HepG2 (cell line): ENCODE data around the gene SPATA21.

Experiments
- ETV6 ChIP-seq: sonication (generic); formaldehyde crosslinking; conservative IDR thresholded peaks from 2 replicates; pipeline ENCODE4 v1.4.0; 2020; ENCODE audit warnings: missing genetic modification reagents
- ZNF460 ChIP-seq: sonication (generic); formaldehyde crosslinking; IDR thresholded peaks from 2 replicates; pipeline ENCODE4 v1.5.1; 2020; ENCODE audit warnings: missing genetic modification reagents, mild to moderate bottlenecking, borderline replicate concordance

DNA sequence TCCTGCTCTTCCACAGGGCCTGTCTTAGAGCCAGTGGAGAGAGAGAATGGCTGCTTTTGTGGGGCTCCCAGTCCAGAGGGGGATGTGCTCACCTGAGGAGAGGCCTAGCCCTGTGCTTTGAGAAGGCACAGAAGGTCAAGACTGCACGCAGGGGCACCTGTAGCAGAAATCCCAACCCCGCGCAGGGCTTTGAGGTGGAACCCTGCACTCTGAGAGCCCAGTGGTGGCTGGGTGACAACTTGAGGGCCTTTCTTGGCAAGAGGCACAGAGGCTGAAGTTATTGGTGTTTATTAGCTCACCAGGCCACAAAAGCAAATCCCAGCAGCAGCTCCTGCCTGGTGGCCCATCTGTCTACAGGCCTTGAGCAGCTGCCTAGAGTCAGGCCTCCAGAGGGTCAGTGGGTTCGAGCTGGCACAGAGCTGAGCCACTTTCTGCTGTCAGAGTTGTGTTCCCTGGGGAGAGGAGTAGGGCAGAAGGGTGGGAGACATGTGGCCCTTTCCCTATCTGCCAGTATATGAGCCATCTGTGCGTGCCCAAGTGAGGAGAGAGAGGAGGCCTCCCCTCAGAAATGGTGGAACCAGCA lies 38.8 kb downstream of the SPATA21 start:
- no peak for TF ChIP-seq ETV6 (CRISPR knock-in tag)
- no peak for TF ChIP-seq ZNF460 (CRISPR knock-in tag)
